Astrocyte (in vitro differentiated cells and primary cell): ENCODE results near the gene LRRN4.

Experiments
- EZH2 ChIP-seq: IDR thresholded peaks from 2 replicates; pipeline ENCODE4 v1.6.1; 2012; ENCODE audit warnings: mild to moderate bottlenecking, low read length, inconsistent platforms; ENCODE audit not compliant: insufficient read depth
- TF ChIP-seq, protein P1 (sequence below): IDR thresholded peaks from 2 replicates; pipeline ENCODE4 v1.5.1; 2011; ENCODE audit warnings: low read depth, mild to moderate bottlenecking, inconsistent platforms, low read length, moderate library complexity; ENCODE audit not compliant: insufficient read depth

DNA sequence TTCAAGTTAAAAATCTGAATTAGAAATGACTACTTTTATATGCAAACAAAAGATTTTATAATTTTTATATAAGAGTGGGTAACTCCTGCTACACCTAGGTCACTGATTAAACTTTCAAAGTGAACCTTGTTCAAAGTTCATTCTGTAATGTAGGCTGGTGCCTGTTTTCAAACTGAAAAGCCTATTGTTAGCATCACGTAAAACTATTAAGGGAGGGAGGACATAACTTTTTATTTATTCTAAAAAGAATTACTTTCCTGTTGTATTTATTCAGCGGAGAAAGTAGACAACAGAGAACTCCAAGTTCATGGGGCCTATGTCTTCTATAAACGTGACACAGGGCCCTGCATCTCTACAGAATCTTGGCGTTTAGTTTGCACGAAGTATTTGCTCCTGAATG is 41.5 kb upstream of the LRRN4 start:
- TF ChIP-seq, protein P1, sequence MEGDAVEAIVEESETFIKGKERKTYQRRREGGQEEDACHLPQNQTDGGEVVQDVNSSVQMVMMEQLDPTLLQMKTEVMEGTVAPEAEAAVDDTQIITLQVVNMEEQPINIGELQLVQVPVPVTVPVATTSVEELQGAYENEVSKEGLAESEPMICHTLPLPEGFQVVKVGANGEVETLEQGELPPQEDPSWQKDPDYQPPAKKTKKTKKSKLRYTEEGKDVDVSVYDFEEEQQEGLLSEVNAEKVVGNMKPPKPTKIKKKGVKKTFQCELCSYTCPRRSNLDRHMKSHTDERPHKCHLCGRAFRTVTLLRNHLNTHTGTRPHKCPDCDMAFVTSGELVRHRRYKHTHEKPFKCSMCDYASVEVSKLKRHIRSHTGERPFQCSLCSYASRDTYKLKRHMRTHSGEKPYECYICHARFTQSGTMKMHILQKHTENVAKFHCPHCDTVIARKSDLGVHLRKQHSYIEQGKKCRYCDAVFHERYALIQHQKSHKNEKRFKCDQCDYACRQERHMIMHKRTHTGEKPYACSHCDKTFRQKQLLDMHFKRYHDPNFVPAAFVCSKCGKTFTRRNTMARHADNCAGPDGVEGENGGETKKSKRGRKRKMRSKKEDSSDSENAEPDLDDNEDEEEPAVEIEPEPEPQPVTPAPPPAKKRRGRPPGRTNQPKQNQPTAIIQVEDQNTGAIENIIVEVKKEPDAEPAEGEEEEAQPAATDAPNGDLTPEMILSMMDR: no peak
- TF ChIP-seq EZH2: no peak
